CD14-positive monocyte (primary cell): ENCODE results near the gene ZBTB49. TPM values are rescaled to one million over a fixed set of nuclear protein-coding genes. Genes with fewer than 3 reads are reported as not detected.

Experiments used
- DNase-seq, 3 donors: peaks; one replicate each; pipeline ENCODE4 v3.0.0-alpha.2; 2011 to 2022
- H2AFZ ChIP-seq: 2 replicates; pipeline ENCODE4 v1.6.0; 2012; ENCODE audit warnings: mild to moderate bottlenecking, low read depth, low read length, inconsistent platforms; ENCODE audit not compliant: insufficient read depth, poor library complexity, severe bottlenecking
- H3K27ac ChIP-seq, 2 donors: 1 replicate in 1 of 2; 2 replicates in 1 of 2; pipeline ENCODE4 v1.5.1; 2012 to 2013; ENCODE audit warnings: low read length in 2 of 2, control low read depth in 1 of 2, inconsistent platforms in 1 of 2, low read depth in 1 of 2, mild to moderate bottlenecking in 1 of 2
- H3K27me3 ChIP-seq, 2 donors: one replicate each; pipeline versions ENCODE4 v1.6.0 to v1.6.1; 2011 to 2013; ENCODE audit warnings: low read length in 2 of 2; ENCODE audit not compliant: control insufficient read depth in 2 of 2, insufficient read depth in 2 of 2
- H3K36me3 ChIP-seq, 2 donors: replicated peaks in 1 of 2; 1 replicate in 1 of 2; 2 replicates in 1 of 2; pipeline versions ENCODE4 v1.5.1 to v1.6.1; 2012 to 2013; ENCODE audit warnings: low read length in 2 of 2, control low read depth in 1 of 2, inconsistent platforms in 1 of 2, mild to moderate bottlenecking in 1 of 2; ENCODE audit not compliant: insufficient read depth in 2 of 2, control insufficient read depth in 1 of 2
- H3K4me1 ChIP-seq, 2 donors: 1 replicate in 1 of 2; 2 replicates in 1 of 2; pipeline versions ENCODE4 v1.5.1 to v1.6.1; 2012 to 2013; ENCODE audit warnings: low read length in 2 of 2, control low read depth in 1 of 2, inconsistent platforms in 1 of 2, mild to moderate bottlenecking in 1 of 2, moderate library complexity in 1 of 2; ENCODE audit not compliant: insufficient read depth in 2 of 2, control insufficient read depth in 1 of 2
- H3K4me2 ChIP-seq: replicated peaks from 2 replicates; pipeline ENCODE3; 2012; ENCODE audit warnings: low read length, moderate library complexity, mild to moderate bottlenecking; ENCODE audit not compliant: poor library complexity, severe bottlenecking; ENCODE audit errors: extremely low read depth
- H3K4me3 ChIP-seq, 3 experiments: fragments of 200-600 bp in 1 of 3; sonication (generic) in 1 of 3; replicated peaks in 1 of 3; 1 replicate in 2 of 3; 2 replicates in 1 of 3; pipeline ENCODE4 v1.5.1; 2011 to 2013; ENCODE audit warnings: low read length in 3 of 3, mild to moderate bottlenecking in 3 of 3, control low read depth in 2 of 3, low read depth in 2 of 3, inconsistent platforms in 1 of 3, moderate library complexity in 1 of 3
- H3K79me2 ChIP-seq: 2 replicates; pipeline ENCODE4 v1.6.0; 2012; ENCODE audit warnings: mild to moderate bottlenecking, control low read depth, inconsistent platforms, low read length, moderate library complexity; ENCODE audit not compliant: insufficient read depth
- H3K9ac ChIP-seq: 2 replicates; pipeline ENCODE4 v1.6.0; 2017; ENCODE audit warnings: low read length, mild to moderate bottlenecking; ENCODE audit not compliant: insufficient read depth, poor library complexity, severe bottlenecking
- H3K9me3 ChIP-seq, 2 donors: replicated peaks in 1 of 2; 1 replicate in 1 of 2; 2 replicates in 1 of 2; pipeline versions ENCODE4 v1.5.1 to v1.6.1; 2012 to 2013; ENCODE audit warnings: low read length in 2 of 2, control low read depth in 1 of 2; ENCODE audit not compliant: control insufficient read depth in 1 of 2, insufficient read depth in 1 of 2
- H4K20me1 ChIP-seq: 2 replicates; pipeline ENCODE4 v1.6.0; 2012; ENCODE audit warnings: mild to moderate bottlenecking, low read length, control low read depth, moderate library complexity; ENCODE audit not compliant: insufficient read depth
- H3K27ac Mint-ChIP-seq, 7 donors: one replicate each; pipeline ENCODE4 v1.8.0; 2020; ENCODE audit warnings: mild to moderate bottlenecking in 7 of 7, mixed read lengths in 7 of 7, moderate library complexity in 6 of 7, inconsistent platforms in 2 of 7
- H3K27me3 Mint-ChIP-seq, 3 donors: one replicate each; pipeline ENCODE4 v1.8.0; 2021 to 2022; ENCODE audit warnings: low read depth in 3 of 3, mild to moderate bottlenecking in 3 of 3, mixed read lengths in 3 of 3, moderate library complexity in 3 of 3, inconsistent platforms in 1 of 3
- H3K36me3 Mint-ChIP-seq, 2 donors: one replicate each; pipeline ENCODE4 v1.8.0; 2020; ENCODE audit warnings: mixed read lengths in 2 of 2, inconsistent platforms in 1 of 2, mild to moderate bottlenecking in 1 of 2
- H3K4me1 Mint-ChIP-seq: one replicate; pipeline ENCODE4 v1.8.0; 2020; ENCODE audit warnings: mild to moderate bottlenecking, mixed read lengths
- H3K4me3 Mint-ChIP-seq, 2 donors: one replicate each; pipeline ENCODE4 v1.8.0; 2020; ENCODE audit warnings: mild to moderate bottlenecking in 2 of 2, mixed read lengths in 2 of 2, moderate library complexity in 1 of 2
- H3K9me3 Mint-ChIP-seq, 7 donors: one replicate each; pipeline ENCODE4 v1.8.0; 2020 to 2022; ENCODE audit warnings: mixed read lengths in 7 of 7, mild to moderate bottlenecking in 6 of 7, moderate library complexity in 6 of 7, inconsistent platforms in 2 of 7
- CTCF ChIP-seq: fragments of 200-600 bp; IDR thresholded peaks from one replicate; pipeline ENCODE4 v1.8.0; 2022; ENCODE audit warnings: antibody characterized with exemption, mild to moderate bottlenecking
- WGBS: methylation state at CpG from one replicate; pipeline ENCODE4 v1.1.5; 2013; ENCODE audit warnings: missing lambda C conversion rate; ENCODE audit not compliant: insufficient coverage; 5-methylcytosine and 5-hydroxymethylcytosine counted together
- intact Hi-C, 2 donors: fragments of 100-400 bp; cut with micrococcal nuclease; formaldehyde crosslinking; loops; one replicate each; pipeline versions ENCODE4 v1.15.0 to v1.15.1; 2023
- polyA plus RNA-seq, 3 donors: library from polyadenylated mRNA; depleted of rRNA in 1 of 3; unstranded in 2 of 3; stranded (reverse) in 1 of 3; fragments of 300-500 nt in 2 of 3; fragments of >200 nt in 1 of 3; fragmentation: Illumina TruSeq in 2 of 3; gene quantifications; 1 replicate in 2 of 3; 2 replicates in 1 of 3; pipeline ENCODE4 v1.2.3, GENCODE V29; 2012 to 2021

ZBTB49 gene
- polyA plus RNA-seq, 3 donors, result 1.4 to 3.8 (median 1.7) TPM

DNA sequence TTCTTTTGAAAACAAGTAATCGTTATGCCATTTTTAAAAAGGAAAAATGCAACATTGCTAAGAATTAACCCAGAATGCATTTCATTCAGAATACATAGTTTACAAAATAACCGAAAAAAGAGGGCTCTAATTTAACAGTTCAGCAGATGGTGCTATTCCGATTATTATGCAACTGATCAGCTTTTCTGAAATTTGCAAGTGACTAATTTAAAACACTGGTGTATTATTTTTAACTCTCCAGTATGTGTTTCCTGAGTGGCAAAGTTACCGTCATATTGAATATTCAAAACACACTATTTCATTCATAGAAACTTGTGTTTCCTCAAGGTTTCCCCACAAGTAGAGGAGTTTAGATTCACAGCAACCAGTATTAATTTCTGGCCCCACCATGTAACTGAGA is 21.1 kb downstream of the ZBTB49 start:
- Mint-ChIP-seq H3K27me3 (no peaks in the 10 kb centered on the region), H3K9me3 (no peaks in the 10 kb centered on the region), H3K4me3 (no peak overlapping the region), H3K27ac (no peak overlapping the region), H3K4me1 (peaks cover 7% of the 10 kb centered on the region), H3K36me3 (peaks cover 56 to 61% of the 10 kb centered on the region in 2 donors)
- no peak overlapping the region for H3K9ac ChIP-seq
- no peak overlapping the region for H3K27ac ChIP-seq
- no peak for TF ChIP-seq CTCF
- no peaks in the 10 kb centered on the region for H3K27me3 ChIP-seq
- H4K20me1 ChIP-seq, result peaks cover 5% of the 10 kb centered on the region
- no peak overlapping the region for H3K4me3 ChIP-seq
- H3K4me1 ChIP-seq, result peaks cover 0 to 8% of the 10 kb centered on the region in 2 donors
- H2AFZ ChIP-seq, result no peak overlapping the region
- no CpG with 5 or more reads among the region's 4 CpGs for WGBS
- intact Hi-C loops, result no loop called here
- no peaks in the 10 kb centered on the region for H3K9me3 ChIP-seq
- DNase-seq, result no peak
- peaks cover 38 to 79% of the 10 kb centered on the region in 2 donors for H3K36me3 ChIP-seq
- H3K79me2 ChIP-seq, result no peaks in the 10 kb centered on the region
- no peak overlapping the region for H3K4me2 ChIP-seq

GRCh38 chr4:4315461-4316149 is 25.6 kb downstream of the ZBTB49 start:
- Mint-ChIP-seq H3K27ac (peak overlapping the region in 2 of 7 donors; percentile 5 to 58), H3K36me3 (peaks cover 63 to 71% of the 10 kb centered on the region in 2 donors)
- 100% methylated on average over 2 of the region's 12 CpGs for WGBS

More at GRCh38 chr4:4315461-4316149, 25.6 kb downstream of the ZBTB49 start:
- no peaks in the 10 kb centered on the region for H4K20me1 ChIP-seq
- intact Hi-C loops, result no loop called here
- H2AFZ ChIP-seq, result no peak overlapping the region
- no peak for TF ChIP-seq CTCF
- H3K36me3 ChIP-seq, result peaks cover 60 to 81% of the 10 kb centered on the region in 2 donors
- peak overlapping the region; percentile 10 for H3K9ac ChIP-seq
- no peaks in the 10 kb centered on the region for H3K9me3 ChIP-seq
- H3K27me3 ChIP-seq, result no peaks in the 10 kb centered on the region
- no peak overlapping the region for H3K4me3 ChIP-seq
- no peaks in the 10 kb centered on the region for H3K79me2 ChIP-seq
- Mint-ChIP-seq H3K9me3 (no peaks in the 10 kb centered on the region), H3K27me3 (no peaks in the 10 kb centered on the region), H3K4me3 (no peak overlapping the region), H3K4me1 (peaks cover 7% of the 10 kb centered on the region)
- H3K4me1 ChIP-seq, result peaks cover 0 to 8% of the 10 kb centered on the region in 2 donors
- no peak overlapping the region for H3K4me2 ChIP-seq
- H3K27ac ChIP-seq, result peak overlapping the region in 1 of 2 donors; percentile 53
- no peak for DNase-seq
